ENCODE data around the gene PDE4D.
"Not testable (repeated sequence)": the region's sequence is repeated elsewhere in the genome, so short reads cannot be mapped to it uniquely, and the experiment has no call there.

The PDE4D gene

GRCh38 chr5:59020611-59021285 is 872.8 kb downstream of the PDE4D start:
- no peak for DNase-seq

- no peak for DNase-seq
Measured at GRCh38 chr5:59019078-59019477, 874.4 kb downstream of the PDE4D start.

GRCh38 chr5:59016925-59017324 is 876.6 kb downstream of the PDE4D start:
- no peak for DNase-seq

DNA sequence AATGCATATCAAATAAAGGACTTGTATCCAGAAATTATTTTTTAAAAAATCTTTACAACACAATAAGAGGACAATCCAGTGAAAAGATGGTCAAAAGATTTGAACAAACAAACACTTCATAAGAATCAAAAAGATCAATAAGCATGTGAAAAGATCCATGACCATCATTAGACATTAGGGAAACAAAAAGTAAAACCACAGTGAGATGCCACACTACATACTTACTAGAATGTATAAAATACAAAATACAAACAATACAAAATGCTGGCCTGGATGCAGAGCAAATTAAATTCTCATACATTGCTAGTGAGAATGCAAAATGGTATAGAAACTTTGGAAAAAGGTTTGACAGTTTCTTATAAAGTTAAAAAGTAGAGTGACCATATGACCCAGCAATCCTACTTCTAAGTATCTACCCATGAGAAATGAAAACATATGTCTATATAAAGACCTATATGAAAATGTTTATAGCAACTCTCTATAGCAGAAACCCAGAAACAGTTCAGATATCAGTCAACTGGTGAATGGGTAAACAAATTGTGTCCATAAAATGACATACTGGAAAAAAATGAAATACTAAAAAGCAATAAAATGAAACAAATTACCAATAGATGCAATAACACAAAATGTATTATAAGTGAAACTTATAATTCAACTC is 884.6 kb downstream of the PDE4D start:
- DNase-seq, result no peak

DNA sequence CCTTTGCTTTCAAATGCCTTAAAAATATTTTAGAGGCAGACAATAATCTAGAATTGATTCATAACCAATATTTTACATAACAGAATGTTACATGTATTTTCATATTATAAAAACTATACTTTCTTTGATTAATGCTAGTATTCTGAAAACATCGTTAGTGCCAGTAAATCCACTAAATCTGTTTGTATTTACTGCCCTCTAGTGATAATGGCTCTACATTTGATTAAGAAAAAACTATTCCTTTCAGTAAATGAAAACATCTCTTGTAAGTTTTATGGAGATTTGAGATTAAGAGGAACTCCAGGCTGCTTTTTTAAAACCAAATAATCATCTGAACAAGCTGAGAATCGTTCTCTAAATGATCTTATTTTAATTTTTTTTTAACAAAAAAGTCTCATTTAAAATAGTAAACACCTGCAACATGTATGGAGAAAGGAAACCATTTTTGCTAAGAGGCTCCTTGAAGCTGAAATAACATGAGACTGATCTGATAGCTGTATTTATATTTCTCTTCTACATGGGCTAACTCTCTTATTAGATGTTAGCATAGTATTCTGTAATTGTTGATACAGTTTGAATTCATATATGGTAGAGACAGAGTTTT is 886.0 kb downstream of the PDE4D start:
- no peak for DNase-seq

GRCh38 chr5:59005934-59006701 is 887.4 kb downstream of the PDE4D start:
- no peak for DNase-seq

- no peak for DNase-seq
Measured at GRCh38 chr5:59003641-59004040, 889.9 kb downstream of the PDE4D start.

DNA sequence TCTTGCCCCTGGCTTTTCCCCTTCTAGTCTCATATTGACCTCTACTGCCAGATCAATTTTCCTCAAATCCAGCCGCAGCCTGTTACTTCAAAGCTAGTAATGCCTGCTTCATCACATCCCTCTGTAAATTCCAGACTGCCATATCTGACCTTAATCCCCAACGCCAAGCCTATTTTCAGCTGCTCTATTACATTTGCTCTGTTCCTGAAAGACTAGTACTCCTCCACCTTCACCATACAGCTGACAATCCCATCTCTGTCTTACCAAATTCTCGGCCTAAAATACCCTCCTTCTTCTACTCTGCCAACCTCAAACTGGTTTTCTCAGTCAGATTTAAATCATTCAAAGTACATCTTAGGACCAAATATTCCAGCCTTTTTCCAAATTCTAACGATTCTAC is 890.4 kb downstream of the PDE4D start:
- no peak for DNase-seq

GRCh38 chr5:59002162-59002825 is 891.2 kb downstream of the PDE4D start:
- DNase-seq, result no peak

- no peak for DNase-seq
Measured at GRCh38 chr5:59001716-59002115, 891.8 kb downstream of the PDE4D start.

- DNase-seq, result no peak
Measured at GRCh38 chr5:59001154-59001553, 892.4 kb downstream of the PDE4D start.

- DNase-seq, result no peak
Measured at GRCh38 chr5:59000211-59000610, 893.3 kb downstream of the PDE4D start.

GRCh38 chr5:58999804-59000203 is 893.7 kb downstream of the PDE4D start:
- DNase-seq, result no peak

DNA sequence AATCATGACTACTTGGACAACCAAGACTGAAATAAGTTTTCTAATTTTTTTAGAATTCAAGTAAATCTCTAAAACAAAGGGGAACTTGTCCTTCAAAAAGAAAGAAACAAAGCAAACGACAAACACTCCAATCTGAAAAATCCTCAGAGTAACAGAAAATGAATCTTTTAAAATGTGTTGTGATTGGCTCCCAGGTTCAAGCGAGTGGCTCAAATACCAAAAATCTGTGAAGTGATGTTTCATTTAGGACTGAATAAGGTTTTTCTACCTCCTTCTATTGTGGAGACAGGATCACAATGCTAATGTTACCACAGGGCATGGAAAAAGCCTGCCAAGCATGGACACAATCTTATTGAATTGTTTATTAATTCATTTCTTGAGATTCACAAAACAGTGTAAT is 895.0 kb downstream of the PDE4D start:
- no peak for DNase-seq

- not testable (repeated sequence) for DNase-seq
Measured at GRCh38 chr5:58995779-58996178, 897.7 kb downstream of the PDE4D start.

- DNase-seq, result no peak
Measured at GRCh38 chr5:58993461-58993860, 900.1 kb downstream of the PDE4D start.

DNA sequence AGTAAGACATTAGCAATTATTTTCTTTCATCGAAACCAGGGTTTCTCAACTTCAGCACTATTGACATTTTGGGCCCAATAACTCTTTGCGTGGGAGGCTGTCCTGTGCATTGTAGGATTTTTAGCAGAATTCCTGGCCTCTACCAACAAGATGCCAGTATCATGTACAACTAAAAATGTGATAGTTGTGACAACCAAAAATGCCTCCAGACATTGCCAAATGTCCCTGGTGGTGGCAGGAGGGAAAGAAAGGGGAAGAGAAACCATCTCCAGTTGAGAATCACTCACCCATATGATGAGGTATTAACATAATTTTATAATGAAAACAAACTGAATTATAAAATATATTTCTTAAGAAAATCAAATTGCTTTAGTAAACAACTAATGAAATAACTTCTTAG is 904.6 kb downstream of the PDE4D start:
- no peak for DNase-seq

DNA sequence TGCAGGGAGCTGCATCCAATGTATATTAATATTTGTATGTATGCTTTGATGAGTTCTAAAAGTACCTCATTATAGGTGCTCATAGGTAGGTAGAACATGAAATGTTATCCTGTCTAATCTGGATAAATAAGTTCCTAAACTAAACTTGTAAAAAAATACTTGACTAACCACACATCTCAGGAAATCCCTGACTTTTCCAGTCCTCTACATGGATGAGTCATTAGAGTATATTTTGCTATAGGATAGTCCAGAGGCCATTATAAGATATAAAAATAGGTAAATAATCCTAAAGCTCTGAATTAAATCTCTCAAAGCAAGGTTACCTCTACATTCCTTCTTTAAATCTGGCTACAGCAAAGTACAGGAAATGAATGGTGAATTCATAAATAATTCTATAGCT is 906.3 kb downstream of the PDE4D start:
- no peak for DNase-seq

DNA sequence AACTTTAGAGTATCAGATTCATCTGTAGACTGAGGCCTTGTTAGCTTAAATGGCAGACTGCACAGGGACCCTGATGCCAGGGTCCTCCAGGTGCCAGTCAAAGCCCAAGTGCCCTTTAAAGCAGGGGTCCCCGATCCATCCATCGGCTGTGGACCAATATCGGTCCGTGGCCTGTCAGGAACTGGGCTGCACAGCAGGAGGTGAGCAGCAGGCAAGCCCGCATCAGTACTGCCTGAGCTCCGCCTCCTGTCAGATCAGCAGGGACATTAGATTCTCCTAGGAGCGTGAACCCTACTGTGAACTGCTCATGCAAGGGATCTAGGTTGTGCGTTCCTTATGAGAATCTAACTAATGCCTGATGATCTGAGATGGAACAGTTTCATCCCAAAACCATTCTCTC is 907.2 kb downstream of the PDE4D start:
- DNase-seq, result no peak

GRCh38 chr5:58985759-58986158 is 907.8 kb downstream of the PDE4D start:
- no peak for DNase-seq

DNA sequence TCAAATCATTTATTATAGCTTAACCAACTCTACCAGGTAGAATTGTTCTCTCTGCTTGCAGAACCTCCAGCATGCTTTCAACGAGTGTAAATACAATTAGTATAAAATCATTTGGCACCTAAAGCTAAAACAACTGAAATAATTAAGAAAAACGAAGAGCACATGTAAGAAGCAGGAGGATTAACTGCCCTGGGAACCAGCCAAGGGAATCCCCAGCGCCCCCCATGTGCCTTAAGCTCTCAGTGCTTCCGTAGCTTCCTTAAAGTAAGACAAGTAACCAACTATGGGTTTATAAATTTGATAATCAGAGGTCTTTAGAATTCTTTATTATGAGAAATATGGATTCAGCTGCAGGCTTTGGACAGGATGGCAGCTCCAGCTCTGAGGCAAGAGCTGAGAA is 908.2 kb downstream of the PDE4D start:
- no peak for DNase-seq

GRCh38 chr5:58983526-58984452 is 909.7 kb downstream of the PDE4D start:
- DNase-seq, result no peak

Data from activated T-cell treated with anti-CD3 and anti-CD28 coated beads, Interleukin-2, amount 50 U/mL, for 1 hour (primary cell).